ENCODE measurements around the gene TULP4. TPM values are rescaled to one million over a fixed set of nuclear protein-coding genes. Genes with fewer than 3 reads are reported as not detected.
"Not testable (repeated sequence)": the region's sequence is repeated elsewhere in the genome, so short reads cannot be mapped to it uniquely, and the experiment has no call there.

Gene TULP4
- polyA plus RNA-seq, 2 of the 4 experiments (the other 2 are of a cell fraction) = 5.0 to 10.6 TPM

DNA sequence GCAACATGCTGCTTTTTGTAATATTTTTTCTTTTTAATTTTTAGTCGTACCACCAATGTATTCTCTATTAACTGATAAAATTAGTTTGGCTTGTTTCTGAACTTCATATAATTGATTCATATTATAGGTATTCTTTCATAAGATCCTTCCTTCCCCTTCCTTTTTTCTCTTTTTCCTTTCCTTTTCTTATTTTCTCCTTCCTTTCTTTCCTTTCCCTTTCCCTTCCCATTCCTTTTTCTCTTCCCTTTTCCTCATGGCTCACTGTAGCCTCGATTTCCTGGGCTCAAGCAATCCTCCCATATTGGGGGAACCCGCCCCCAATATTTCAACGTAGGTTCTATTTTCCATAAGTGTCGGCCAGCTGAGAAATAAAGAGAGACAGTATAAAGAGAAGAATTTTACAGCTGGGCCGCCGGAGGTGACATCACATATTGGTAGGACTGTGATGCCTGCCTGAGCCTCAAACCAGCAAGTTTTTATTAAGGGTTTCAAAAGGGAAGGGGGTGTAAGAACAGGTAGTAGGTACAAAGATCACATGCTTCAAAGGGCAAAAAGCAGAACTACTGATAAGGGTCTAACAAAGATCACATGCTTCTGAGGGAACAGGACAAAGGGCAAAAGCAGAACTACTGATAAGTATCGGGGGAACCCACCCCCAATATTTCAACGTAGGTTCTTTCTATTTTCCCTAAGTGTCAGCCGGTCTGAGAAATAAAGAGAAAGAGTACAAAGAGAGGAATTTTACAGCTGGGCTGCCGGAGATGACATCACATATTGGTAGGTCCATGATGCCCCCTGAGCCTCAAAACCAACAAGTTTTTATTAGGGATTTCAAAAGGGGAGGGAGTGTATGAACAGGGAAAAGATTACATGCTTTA, 16.1 kb upstream of the TULP4 start:
- ATAC-seq; H3K4me3 ChIP-seq; H3K9me3 ChIP-seq; H3K4me1 ChIP-seq; H3K4me2 ChIP-seq; POLR2A ChIA-PET; H3K27ac ChIP-seq; DNase-seq (ENCODE audit: low read depth in 1 of 2, low spot score in 1 of 2); FAIRE-seq; CTCF ChIA-PET: not testable (repeated sequence)
- WGBS (ENCODE audit: missing lambda C conversion rate) = 94% methylated on average over 11 of the region's 11 CpGs

- H3K4me2 ChIP-seq; H3K9me3 ChIP-seq; CTCF ChIA-PET; FAIRE-seq; H3K27ac ChIP-seq; DNase-seq (ENCODE audit: low read depth in 1 of 2, low spot score in 1 of 2); POLR2A ChIA-PET; H3K4me1 ChIP-seq; ATAC-seq; H3K4me3 ChIP-seq: not testable (repeated sequence)
- 93% methylated on average over 7 of the region's 7 CpGs for WGBS (ENCODE audit: missing lambda C conversion rate)
Observed at GRCh38 chr6:158296854-158297324, 15.4 kb upstream of the TULP4 start.

DNA sequence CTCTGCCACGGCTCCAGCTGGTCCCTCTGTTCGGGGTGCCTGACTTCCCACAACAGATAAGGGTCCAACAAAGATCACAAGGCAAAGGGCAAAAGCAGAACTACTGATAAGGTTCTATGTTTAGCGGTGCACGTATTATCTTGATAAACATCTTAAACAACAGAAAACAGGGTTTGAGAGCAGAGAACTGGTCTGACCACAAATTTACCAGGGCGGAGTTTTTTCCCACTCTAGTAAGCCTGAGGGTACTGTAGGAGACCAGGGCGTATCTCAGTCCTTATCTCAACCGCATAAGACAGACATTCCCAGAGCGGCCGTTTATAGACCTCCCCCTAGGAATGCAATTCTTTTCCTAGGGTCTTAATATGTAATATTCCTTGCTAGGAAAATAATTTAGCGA, 14.6 kb upstream of the TULP4 start:
- POLR2A ChIA-PET; DNase-seq (ENCODE audit: low read depth in 1 of 2, low spot score in 1 of 2); H3K4me1 ChIP-seq; H3K9me3 ChIP-seq; H3K27ac ChIP-seq; ATAC-seq; CTCF ChIA-PET; H3K4me3 ChIP-seq; FAIRE-seq; H3K4me2 ChIP-seq: not testable (repeated sequence)
- whole genome bisulfite sequencing (ENCODE audit: missing lambda C conversion rate) = 96% methylated on average over 10 of the region's 10 CpGs

DNA sequence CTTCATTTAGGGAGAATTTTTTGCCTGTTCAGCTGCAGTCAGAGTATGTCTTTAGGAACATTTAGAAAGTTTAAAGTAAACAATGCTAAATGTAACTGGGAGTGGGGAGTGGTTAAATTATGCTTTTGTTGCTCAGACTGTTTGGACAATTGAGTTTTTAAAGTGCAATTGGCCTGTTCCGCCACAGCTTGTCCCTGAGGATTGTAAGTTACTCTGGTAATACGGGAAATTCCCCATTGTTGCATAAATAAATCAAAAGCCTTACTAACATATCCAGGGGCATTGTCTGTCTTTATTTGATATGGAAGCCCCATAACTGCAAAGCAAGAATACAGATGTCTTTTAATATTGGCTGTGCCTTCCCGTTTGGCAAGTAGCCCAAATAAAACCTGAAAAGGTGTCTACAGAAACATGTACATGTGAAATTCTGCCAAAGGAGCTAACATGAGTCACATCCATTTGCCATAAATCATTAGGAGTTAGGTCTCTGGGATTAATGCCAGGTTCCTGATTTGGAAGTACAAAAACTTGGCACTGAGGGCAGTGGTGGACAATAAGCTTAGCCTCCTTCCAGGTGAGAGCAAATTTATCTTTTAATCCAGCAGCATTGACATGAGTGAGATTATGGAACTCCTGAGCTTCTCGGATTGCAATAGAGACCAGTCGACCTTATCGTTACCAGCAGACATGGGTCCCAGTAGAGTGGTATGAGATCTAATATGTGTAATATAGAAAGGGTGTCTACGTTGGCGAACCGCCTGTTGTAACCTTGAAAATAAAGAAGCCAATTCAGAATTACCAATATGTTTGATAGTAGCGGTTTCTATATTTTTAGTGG, 11.7 kb upstream of the TULP4 start:
- CTCF ChIA-PET, FAIRE-seq: not testable (repeated sequence)
- POLR2A ChIA-PET = interaction anchor here (0.9 kb wide), 1 partner anchor 219 kb away, joined by 3 read pairs; no protein-coding TSS in a partner anchor

DNA sequence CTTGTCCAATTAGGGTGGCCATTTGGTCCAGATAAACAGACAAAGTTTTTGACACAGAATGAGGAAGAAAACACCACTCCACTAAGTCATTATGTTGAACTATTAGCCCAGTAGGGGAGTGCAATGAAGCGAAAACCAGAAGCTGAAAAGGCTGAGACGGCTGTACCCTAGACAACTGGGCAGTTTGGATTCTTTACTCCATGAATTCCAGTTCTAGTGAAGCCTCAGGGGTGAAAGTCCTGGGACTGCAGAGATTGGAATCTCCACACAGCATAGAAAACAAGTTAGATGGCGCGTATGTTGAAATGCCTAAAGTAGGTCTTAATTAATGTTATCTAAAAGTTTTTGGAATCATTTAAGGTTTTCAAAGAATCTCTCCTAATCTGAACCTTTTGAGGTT, 10.7 kb upstream of the TULP4 start:
- 67% methylated on average over 4 of the region's 4 CpGs for WGBS (ENCODE audit: missing lambda C conversion rate)
- FAIRE-seq; POLR2A ChIA-PET; H3K4me2 ChIP-seq; DNase-seq (ENCODE audit: low read depth in 1 of 2, low spot score in 1 of 2); H3K4me3 ChIP-seq; H3K27ac ChIP-seq; H3K9me3 ChIP-seq; ATAC-seq; H3K4me1 ChIP-seq: not testable (repeated sequence)
- CTCF ChIA-PET = interaction anchor here (0.6 kb wide), 1 partner anchor 97 kb away, joined by 4 read pairs; no protein-coding TSS in a partner anchor

More for the DNA sequence above, 11.7 kb upstream of the TULP4 start:
- 90% methylated on average over 10 of the region's 10 CpGs for WGBS (ENCODE audit: missing lambda C conversion rate)
- not testable (repeated sequence) for H3K4me3 ChIP-seq, H3K27ac ChIP-seq, ATAC-seq, H3K4me1 ChIP-seq, H3K4me2 ChIP-seq, H3K9me3 ChIP-seq
- peak in 1 of 2 experiments; percentile 36 for DNase-seq (ENCODE audit: low read depth in 1 of 2, low spot score in 1 of 2)

DNA sequence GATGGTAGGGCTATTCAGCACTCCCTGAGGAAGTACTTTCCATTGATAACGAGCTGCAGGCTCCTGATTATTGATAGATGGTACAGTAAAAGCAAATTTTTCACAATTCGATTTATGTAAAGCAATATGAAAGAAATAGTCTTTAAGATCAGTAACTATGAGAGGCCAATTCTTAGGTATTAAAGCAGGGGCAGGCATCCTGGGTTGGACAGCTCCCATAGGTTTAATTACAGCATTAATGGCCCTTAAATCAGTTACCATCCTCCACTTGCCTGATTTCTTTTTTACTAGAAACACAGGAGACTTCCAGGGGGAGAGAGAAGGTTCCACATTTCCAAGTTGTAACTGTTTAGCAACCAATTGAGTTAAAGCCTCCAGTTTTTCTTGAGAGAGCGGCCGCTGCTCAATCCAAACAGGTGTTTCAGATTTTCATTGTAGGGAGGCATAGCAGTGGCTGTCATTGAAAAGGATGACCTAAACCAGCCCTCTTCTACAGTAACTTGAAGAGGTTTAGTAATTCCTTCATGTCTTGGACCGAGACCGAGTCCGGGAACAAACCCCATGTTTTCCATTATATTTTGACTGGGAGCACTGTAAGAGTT, 10.0 kb upstream of the TULP4 start:
- CTCF ChIA-PET = interaction anchor here (0.6 kb wide), 1 partner anchor 96 kb away, joined by 4 read pairs; no protein-coding TSS in a partner anchor
- POLR2A ChIA-PET; FAIRE-seq; H3K4me1 ChIP-seq; ATAC-seq; H3K9me3 ChIP-seq; H3K27ac ChIP-seq; H3K4me3 ChIP-seq; H3K4me2 ChIP-seq; DNase-seq (ENCODE audit: low read depth in 1 of 2, low spot score in 1 of 2): not testable (repeated sequence)
- 93% methylated on average over 7 of the region's 7 CpGs for WGBS (ENCODE audit: missing lambda C conversion rate)

- no peak overlapping the region for H3K4me2 ChIP-seq
- no peak for TF ChIP-seq ZFP36 (IDR thresholded peaks at IDR 0.05; ENCODE audit: borderline replicate concordance, partially characterized antibody)
- no peak for TF ChIP-seq HEYL (CRISPR knock-in tag; IDR thresholded peaks at IDR 0.05)
- TF ChIP-seq CHD2 (IDR thresholded peaks at IDR 0.05; ENCODE audit: low read length, partially characterized antibody) = no peak
- TF ChIP-seq FOSL2 (IDR thresholded peaks at IDR 0.05) = no peak
- TF ChIP-seq FOSL2 (CRISPR knock-in tag; IDR thresholded peaks at IDR 0.05) = no peak
- no peak for TF ChIP-seq REST (IDR thresholded peaks at IDR 0.05)
- TF ChIP-seq ELK1 (IDR thresholded peaks at IDR 0.05; ENCODE audit: low read depth, low read length) = no peak
- no peak for TF ChIP-seq NFE2L2 (conservative IDR thresholded peaks at IDR 0.05; ENCODE audit: low read length)
- TF ChIP-seq NPAS2 (CRISPR knock-in tag; IDR thresholded peaks at IDR 0.05; ENCODE audit: borderline replicate concordance) = no peak
Observed at GRCh38 chr6:158303210-158303731, 9.0 kb upstream of the TULP4 start.

More at GRCh38 chr6:158303210-158303731, 9.0 kb upstream of the TULP4 start:
- POLR2A ChIA-PET = no interaction called here
- DNase-seq (ENCODE audit: low read depth in 1 of 2, low spot score in 1 of 2) (no peak), FAIRE-seq (no peak), ATAC-seq (no peak)
- Histone ChIP-seq H3K4me1 (no peaks in the 10 kb centered on the region), H3K9me3 (no peaks in the 10 kb centered on the region), H3K27ac (no peak overlapping the region), H3K4me3 (no peak overlapping the region)
- CTCF ChIA-PET = interaction anchor here (1.0 kb wide), 1 partner anchor 82 kb away, joined by 3 read pairs; no protein-coding TSS in a partner anchor
- 81% methylated on average over 7 of the region's 7 CpGs for WGBS (ENCODE audit: missing lambda C conversion rate)
